Stomach smooth muscle (tissue), 2 donors: ENCODE measurements around the gene EIF4E2.

ENCODE experiments used
- H3K27ac ChIP-seq: one replicate; pipeline ENCODE4 v1.7.0; 2013; ENCODE audit warnings: mild to moderate bottlenecking, low read length, inconsistent platforms
- H3K27me3 ChIP-seq, 2 donors: one replicate each; pipeline ENCODE4 v1.7.0; 2013; ENCODE audit warnings: low read length in 2 of 2; ENCODE audit not compliant: insufficient read depth in 2 of 2, control insufficient read depth in 1 of 2
- H3K36me3 ChIP-seq, 2 donors: one replicate each; pipeline ENCODE4 v1.7.0; 2013; ENCODE audit warnings: low read length in 2 of 2; ENCODE audit not compliant: control insufficient read depth in 2 of 2, insufficient read depth in 2 of 2
- H3K4me1 ChIP-seq: one replicate; pipeline ENCODE4 v1.7.0; 2013; ENCODE audit warnings: low read length; ENCODE audit not compliant: control insufficient read depth, insufficient read depth
- H3K4me3 ChIP-seq, 2 donors: one replicate each; pipeline ENCODE4 v1.7.0; 2013; ENCODE audit warnings: low read length in 2 of 2
- H3K9ac ChIP-seq, 2 donors: one replicate each; pipeline ENCODE4 v1.7.0; 2013; ENCODE audit warnings: low read length in 2 of 2, mild to moderate bottlenecking in 1 of 2
- H3K9me3 ChIP-seq, 2 donors: one replicate each; pipeline ENCODE4 v1.7.0; 2013; ENCODE audit warnings: low read length in 2 of 2; ENCODE audit not compliant: control insufficient read depth in 2 of 2
- donor health status: healthy.
- donor health status: Pancreatic carcinoma.

EIF4E2 gene

GRCh38 chr2:232598293-232598692 is 47.8 kb downstream of the EIF4E2 start:
- Histone ChIP-seq H3K9ac (no peak overlapping the region), H3K4me1 (peaks cover 4% of the 10 kb centered on the region), H3K4me3 (no peak overlapping the region), H3K9me3 (no peaks in the 10 kb centered on the region), H3K36me3 (no peaks in the 10 kb centered on the region), H3K27ac (no peak overlapping the region), H3K27me3 (no peaks in the 10 kb centered on the region)

DNA sequence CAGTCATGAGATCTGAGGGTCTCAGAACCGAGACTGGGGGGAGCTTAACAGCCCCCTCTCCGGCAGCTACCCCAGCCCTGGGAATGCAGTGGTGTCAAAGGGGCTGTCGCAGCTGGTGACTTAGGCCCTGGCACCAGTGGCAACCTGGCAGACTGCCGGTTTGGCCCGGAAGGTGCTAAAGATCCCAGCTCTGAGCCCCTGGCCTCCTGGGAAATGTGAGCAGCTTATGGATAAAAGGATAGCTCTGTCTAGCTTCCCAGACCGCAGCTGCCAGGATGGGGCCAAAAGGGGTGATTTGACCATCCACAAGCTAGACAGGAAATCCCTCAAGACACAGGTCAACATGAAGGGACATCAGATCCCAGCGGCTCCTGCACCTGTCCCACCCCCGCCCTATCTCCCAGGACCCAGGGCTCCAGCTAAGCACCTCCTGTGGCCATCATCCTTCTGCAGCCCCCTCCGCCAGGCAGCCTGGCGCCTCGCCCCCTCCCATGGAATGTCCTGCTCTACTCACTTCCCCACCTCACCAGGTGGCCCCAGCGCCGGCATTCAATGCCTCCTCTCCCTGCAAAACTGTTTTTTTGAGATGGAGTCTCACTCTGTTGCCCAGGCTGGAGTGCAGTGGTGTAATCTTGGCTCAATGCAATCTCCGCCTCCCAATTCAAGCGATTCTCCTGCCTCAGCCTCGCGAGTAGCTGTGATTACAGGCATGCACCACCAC is 49.7 kb downstream of the EIF4E2 start:
- Histone ChIP-seq H3K9me3 (no peaks in the 10 kb centered on the region), H3K4me3 (no peak overlapping the region), H3K27me3 (no peaks in the 10 kb centered on the region), H3K9ac (no peak overlapping the region), H3K36me3 (no peaks in the 10 kb centered on the region), H3K27ac (no peak overlapping the region), H3K4me1 (no peaks in the 10 kb centered on the region)

DNA sequence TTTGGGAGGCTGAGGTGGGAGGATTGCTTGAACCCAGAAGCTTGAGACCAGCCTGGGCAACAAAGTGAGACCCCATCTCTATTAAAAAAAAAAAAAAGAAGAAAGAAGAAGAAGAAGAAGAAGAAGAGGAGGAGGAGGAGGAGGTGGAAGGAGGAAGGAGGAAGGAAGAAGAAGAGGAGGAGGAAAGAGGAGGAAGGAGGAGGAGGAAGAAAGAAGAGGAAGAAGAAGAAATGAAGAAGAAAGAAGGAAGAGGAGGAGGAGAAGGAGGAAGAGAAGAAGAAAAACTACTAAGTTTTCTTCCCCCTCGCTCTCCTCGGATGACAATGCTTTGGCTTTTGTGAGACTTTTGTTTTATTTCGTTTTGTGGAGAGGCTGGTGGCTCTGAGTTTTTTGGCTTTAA is 52.8 kb downstream of the EIF4E2 start:
- peaks cover 8% of the 10 kb centered on the region for H3K4me1 ChIP-seq
- H3K9ac ChIP-seq: no peak overlapping the region
- H3K36me3 ChIP-seq: no peaks in the 10 kb centered on the region
- H3K9me3 ChIP-seq: no peaks in the 10 kb centered on the region
- H3K27ac ChIP-seq: no peak overlapping the region
- H3K4me3 ChIP-seq: no peak overlapping the region
- no peaks in the 10 kb centered on the region for H3K27me3 ChIP-seq

DNA sequence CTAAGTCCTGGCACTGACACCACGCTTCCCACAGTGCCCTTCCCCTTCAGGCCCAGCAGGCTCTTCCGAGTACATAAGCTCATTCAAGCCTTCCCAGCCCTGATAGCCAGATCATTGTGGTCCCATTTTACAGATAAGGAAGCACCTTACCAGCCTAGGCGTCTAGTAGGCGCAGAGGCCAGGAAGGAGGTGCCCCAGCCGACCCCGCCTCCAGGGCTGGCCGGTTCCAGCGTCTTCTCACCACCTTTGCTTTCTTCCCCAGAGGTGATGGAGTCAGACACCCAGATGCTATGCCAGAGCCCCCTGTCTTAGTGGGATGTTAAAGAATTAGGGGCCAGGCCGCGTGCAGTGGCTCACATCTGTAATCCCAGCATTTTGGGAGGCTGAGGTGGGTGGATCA is 54.0 kb downstream of the EIF4E2 start:
- Histone ChIP-seq H3K36me3 (no peaks in the 10 kb centered on the region), H3K4me1 (peaks cover 8% of the 10 kb centered on the region), H3K4me3 (no peak overlapping the region), H3K27me3 (no peaks in the 10 kb centered on the region), H3K27ac (no peak overlapping the region), H3K9ac (no peak overlapping the region), H3K9me3 (no peaks in the 10 kb centered on the region)

GRCh38 chr2:232607011-232607410 is 56.5 kb downstream of the EIF4E2 start:
- Histone ChIP-seq H3K27ac (no peak overlapping the region), H3K9ac (no peak overlapping the region), H3K4me3 (no peak overlapping the region), H3K27me3 (no peaks in the 10 kb centered on the region), H3K36me3 (no peaks in the 10 kb centered on the region), H3K4me1 (peaks cover 8% of the 10 kb centered on the region), H3K9me3 (no peaks in the 10 kb centered on the region)

GRCh38 chr2:232609607-232610006 is 59.1 kb downstream of the EIF4E2 start:
- Histone ChIP-seq H3K9me3 (no peaks in the 10 kb centered on the region), H3K9ac (no peak overlapping the region), H3K4me3 (no peak overlapping the region), H3K36me3 (no peaks in the 10 kb centered on the region), H3K27me3 (no peaks in the 10 kb centered on the region), H3K4me1 (peaks cover 8% of the 10 kb centered on the region), H3K27ac (no peak overlapping the region)

DNA sequence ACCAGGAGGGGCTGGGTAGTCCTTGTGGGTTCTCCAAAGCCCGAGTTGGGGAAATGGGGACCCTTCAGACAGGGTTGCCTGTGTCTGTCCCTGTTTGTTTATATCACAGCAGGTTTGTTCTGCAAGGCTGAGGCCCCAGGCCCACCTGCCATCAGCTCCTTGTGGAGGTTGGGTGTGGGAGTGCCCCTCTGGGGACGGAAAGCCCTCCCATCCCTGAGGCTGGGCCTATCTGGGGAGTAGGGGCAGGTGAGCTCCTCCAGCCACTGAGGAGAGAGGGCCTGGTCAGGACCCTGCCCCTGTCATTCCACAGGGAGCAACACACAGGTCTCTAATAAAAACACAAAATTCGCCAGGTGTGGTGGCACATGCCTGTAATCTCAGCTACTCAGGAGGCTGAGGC is 59.6 kb downstream of the EIF4E2 start:
- no peak overlapping the region for H3K9ac ChIP-seq
- H3K9me3 ChIP-seq: no peaks in the 10 kb centered on the region
- H3K27me3 ChIP-seq: no peaks in the 10 kb centered on the region
- H3K27ac ChIP-seq: no peak overlapping the region
- H3K4me1 ChIP-seq: peaks cover 8% of the 10 kb centered on the region
- H3K36me3 ChIP-seq: no peaks in the 10 kb centered on the region
- H3K4me3 ChIP-seq: no peak overlapping the region

- Histone ChIP-seq H3K27me3 (no peaks in the 10 kb centered on the region), H3K9ac (no peak overlapping the region), H3K27ac (no peak overlapping the region), H3K9me3 (no peaks in the 10 kb centered on the region), H3K4me3 (no peak overlapping the region), H3K4me1 (peaks cover 4% of the 10 kb centered on the region), H3K36me3 (no peaks in the 10 kb centered on the region)
Observed at GRCh38 chr2:232611061-232611460, 60.6 kb downstream of the EIF4E2 start.

DNA sequence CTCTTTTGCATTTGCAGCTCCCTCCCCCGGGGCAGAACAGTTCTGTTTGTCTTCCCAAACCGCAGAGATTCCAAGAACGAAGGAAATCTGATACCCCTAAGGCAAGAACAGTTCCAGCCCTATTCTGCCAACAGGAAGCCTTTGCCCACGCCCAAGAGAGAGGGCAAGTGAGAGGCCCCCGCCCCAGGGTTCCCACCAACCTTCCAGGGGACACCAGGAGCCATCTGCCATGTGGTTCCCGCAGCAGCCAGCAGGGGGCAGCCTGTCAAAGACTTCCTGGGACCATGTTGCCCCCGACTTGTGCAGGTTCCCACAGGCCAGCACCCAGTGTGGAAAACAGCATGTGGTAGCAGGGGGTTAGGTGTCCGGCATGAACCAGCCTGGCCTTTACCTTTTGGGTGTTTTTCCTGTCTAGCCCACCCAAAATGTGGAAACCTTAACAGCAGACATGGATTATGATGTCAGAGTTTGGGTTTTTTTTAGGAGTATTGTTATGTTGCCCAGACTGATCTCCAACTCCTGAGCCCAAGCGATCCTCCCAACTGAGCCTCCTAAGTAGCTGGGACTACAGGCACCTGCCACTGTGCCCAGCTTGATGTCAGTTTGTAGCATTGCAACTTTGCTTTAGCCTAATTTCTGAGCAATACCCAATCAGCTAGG is 61.2 kb downstream of the EIF4E2 start:
- H3K9ac ChIP-seq: no peak overlapping the region
- H3K4me1 ChIP-seq: no peaks in the 10 kb centered on the region
- no peak overlapping the region for H3K4me3 ChIP-seq
- H3K36me3 ChIP-seq: no peaks in the 10 kb centered on the region
- no peaks in the 10 kb centered on the region for H3K9me3 ChIP-seq
- H3K27me3 ChIP-seq: no peaks in the 10 kb centered on the region
- no peak overlapping the region for H3K27ac ChIP-seq

- H3K4me3 ChIP-seq: no peak overlapping the region
- no peak overlapping the region for H3K27ac ChIP-seq
- H3K4me1 ChIP-seq: no peaks in the 10 kb centered on the region
- no peaks in the 10 kb centered on the region for H3K27me3 ChIP-seq
- no peaks in the 10 kb centered on the region for H3K36me3 ChIP-seq
- H3K9me3 ChIP-seq: no peaks in the 10 kb centered on the region
- H3K9ac ChIP-seq: no peak overlapping the region
Observed at GRCh38 chr2:232613538-232614134, 63.1 kb downstream of the EIF4E2 start.

- no peaks in the 10 kb centered on the region for H3K9me3 ChIP-seq
- H3K4me3 ChIP-seq: no peak overlapping the region
- no peak overlapping the region for H3K27ac ChIP-seq
Observed at GRCh38 chr2:232615339-232615738, 64.8 kb downstream of the EIF4E2 start.

More at GRCh38 chr2:232615339-232615738, 64.8 kb downstream of the EIF4E2 start:
- Histone ChIP-seq H3K4me1 (no peaks in the 10 kb centered on the region), H3K27me3 (no peaks in the 10 kb centered on the region), H3K36me3 (no peaks in the 10 kb centered on the region), H3K9ac (no peak overlapping the region)
